GM13977 (cell line): ENCODE results near the gene FXYD4.

Source experiments
- DNase-seq: peaks from one replicate; pipeline ENCODE4 v3.0.0; 2012; ENCODE audit warnings: low spot score
- in situ Hi-C: fragments of 300-500 bp; cut with MboI; formaldehyde crosslinking; loops from one replicate; pipeline ENCODE4 v1.12.0; 2022; ENCODE audit warnings: low sequenced_read_pairs, low pct_unique_long_range_greater_than_20kb, mixed read lengths, inconsistent platforms; ENCODE audit not compliant: unreplicated experiment
- TF ChIP-seq, protein P1 (sequence below): IDR thresholded peaks from 2 replicates; pipeline ENCODE4 v1.5.1; 2012; ENCODE audit warnings: mild to moderate bottlenecking, control low read depth; ENCODE audit not compliant: insufficient read depth; ENCODE audit errors: extremely low read depth, missing control alignments

The FXYD4 gene

DNA sequence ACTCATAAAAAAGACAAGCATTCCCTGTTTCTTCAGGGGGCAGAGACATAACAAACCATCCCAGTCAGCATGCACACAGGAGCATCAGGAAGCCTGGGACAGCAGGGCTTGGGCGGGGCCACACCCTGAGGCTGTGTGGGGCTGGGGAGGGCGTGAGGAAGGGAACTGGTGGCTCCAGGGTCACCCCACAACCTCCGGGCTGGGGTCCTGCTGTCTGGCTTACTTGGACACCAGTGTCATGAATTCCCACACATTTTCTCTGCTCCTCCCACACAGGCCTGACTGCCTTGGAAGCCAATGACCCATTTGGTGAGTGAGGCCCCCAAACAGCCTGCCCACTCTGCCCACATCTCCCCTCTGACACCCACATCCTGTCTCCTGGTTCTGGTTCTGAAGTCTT lies 2.8 kb downstream of the FXYD4 start:
- in situ Hi-C loops = no loop called here
- DNase-seq = no peak
- TF ChIP-seq, protein P1, sequence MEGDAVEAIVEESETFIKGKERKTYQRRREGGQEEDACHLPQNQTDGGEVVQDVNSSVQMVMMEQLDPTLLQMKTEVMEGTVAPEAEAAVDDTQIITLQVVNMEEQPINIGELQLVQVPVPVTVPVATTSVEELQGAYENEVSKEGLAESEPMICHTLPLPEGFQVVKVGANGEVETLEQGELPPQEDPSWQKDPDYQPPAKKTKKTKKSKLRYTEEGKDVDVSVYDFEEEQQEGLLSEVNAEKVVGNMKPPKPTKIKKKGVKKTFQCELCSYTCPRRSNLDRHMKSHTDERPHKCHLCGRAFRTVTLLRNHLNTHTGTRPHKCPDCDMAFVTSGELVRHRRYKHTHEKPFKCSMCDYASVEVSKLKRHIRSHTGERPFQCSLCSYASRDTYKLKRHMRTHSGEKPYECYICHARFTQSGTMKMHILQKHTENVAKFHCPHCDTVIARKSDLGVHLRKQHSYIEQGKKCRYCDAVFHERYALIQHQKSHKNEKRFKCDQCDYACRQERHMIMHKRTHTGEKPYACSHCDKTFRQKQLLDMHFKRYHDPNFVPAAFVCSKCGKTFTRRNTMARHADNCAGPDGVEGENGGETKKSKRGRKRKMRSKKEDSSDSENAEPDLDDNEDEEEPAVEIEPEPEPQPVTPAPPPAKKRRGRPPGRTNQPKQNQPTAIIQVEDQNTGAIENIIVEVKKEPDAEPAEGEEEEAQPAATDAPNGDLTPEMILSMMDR = no peak

DNA sequence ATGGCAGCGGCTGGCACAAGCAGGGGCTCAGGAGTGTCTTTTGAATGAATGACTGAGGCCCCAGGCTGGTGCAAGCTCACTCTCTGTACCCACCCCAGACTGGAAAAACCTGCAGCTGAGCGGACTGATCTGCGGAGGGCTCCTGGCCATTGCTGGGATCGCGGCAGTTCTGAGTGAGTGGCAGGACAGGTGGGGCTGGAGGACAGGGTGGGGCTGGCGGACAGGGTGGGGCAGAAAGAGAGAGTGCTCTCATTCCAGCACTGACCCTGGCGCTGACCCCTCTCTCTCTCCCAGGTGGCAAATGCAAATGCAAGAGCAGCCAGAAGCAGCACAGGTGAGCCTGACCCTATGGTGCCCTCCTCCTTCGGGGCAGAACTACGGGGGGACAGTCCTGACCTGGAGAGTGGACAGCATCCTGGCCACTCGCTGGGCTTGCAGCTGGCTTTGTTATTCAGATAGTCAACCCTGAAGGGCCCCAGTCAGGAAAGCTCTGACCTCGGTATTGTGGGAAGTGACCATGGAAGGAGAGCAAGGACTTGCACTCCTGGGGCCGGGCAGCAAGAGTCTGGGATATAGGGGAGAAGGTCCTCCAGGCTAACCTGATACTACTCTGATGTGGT lies 4.1 kb downstream of the FXYD4 start:
- TF ChIP-seq, protein P1 = no peak
- no peak for DNase-seq
- in situ Hi-C loops = no loop called here

DNA sequence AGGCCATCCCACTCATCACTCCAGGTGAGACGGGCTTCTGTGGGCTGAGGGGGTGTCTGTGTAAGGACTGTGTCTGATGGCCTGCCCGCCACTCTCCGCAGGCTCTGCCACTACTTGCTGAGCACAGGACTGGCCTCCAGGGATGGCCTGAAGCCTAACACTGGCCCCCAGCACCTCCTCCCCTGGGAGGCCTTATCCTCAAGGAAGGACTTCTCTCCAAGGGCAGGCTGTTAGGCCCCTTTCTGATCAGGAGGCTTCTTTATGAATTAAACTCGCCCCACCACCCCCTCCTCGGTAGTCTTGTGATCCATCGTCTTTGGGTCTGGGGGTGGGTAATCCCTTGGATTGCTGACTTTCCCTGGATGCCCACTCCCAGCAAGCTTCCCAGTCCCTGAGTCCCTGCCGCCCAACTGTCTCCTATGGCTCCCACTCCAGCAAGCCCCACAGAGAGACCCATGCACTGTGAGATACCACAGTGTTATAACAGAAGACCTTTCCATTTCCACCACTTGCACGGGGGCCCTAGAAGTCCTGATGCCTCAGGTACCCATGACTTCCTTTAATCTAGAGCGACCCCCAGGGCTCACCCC lies 4.7 kb downstream of the FXYD4 start:
- no peak for DNase-seq
- in situ Hi-C loops = no loop called here
- TF ChIP-seq, protein P1 = no peak

DNA sequence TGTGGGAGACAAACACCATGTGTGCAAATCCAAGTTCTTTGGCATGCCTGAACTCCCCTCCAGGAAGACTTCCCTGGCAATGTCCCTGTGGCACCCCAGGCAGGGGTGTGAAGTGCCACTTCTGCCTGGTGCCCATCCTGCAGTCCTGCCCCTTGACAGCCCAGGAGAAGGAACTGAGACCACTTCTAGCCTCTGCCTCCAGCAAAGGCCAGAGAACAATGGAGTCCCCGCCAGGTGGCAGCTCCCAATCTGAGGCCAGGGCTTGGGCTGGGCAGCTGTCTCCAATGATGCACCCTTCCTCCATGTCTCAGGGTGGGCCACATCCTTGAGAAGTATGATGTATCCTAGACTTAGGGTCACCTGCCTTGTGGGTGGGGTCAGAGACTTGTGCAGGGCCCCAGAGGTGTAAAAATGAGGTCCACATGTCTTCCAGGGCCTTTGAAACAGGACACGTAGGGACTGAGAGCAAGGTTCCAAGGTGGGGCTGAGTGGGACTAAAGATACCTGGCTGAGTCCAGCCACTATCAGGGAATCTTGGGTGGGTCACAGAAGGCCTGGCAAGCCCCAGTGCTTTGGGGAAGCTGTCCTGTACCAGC lies 5.5 kb downstream of the FXYD4 start:
- DNase-seq = no peak
- in situ Hi-C loops = no loop called here
- TF ChIP-seq, protein P1 = peak; percentile 35

DNA sequence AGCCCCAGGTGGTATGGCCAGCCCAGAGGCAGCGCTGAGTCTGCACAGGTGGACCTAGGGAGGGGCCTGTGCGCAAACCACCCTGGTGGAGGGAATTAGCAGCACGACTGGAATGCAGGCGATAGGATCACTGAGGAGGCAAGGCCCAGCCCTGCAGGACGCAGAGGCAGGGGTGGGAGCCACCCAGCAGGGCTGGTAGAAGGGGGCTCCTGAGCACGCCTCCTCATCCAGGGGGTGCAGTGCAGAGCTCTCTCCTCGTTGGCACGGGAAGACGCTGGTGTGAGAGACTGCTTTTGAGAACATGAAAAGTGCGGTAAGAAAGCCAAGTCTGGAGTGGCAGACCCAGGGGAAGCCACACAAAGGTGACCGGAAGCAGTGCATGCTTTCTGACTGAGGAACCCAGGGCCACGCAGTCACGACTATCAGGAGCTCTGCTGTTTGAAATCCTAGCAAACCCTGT lies 6.0 kb downstream of the FXYD4 start:
- TF ChIP-seq, protein P1 = no peak
- DNase-seq = no peak
- in situ Hi-C loops = no loop called here

DNA sequence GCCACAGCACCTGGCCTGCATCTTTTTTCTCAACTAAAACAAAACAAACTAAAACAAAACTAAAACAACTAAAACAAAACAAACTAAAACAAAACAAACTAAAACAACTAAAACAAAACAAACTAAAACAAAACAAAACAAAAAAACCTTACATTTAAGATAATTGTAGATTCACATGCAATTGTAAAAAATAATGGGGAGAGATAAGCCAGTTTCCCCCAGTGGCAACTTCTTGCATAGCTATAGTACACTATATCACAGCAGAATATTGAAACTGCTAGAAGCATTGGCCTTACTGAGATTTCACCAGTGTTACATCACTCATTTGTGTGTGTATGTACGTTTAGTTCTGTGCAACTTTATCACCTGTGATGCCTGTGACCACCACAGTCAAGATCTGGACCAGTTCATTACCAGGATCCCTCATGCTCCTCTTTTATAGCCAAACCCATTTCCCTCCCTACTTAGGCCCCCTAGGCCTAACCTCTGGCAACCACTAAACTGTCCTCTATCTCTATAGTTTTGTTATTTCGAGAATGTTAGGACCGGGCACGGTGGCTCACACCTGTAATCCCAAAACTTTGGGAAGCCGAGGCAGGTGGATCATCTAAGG lies 9.3 kb downstream of the FXYD4 start:
- TF ChIP-seq, protein P1 = no peak
- no peak for DNase-seq
- in situ Hi-C loops = no loop called here
